HG03457 (cell line): ENCODE data around the gene DENND1A.
"Not testable (repeated sequence)": the region's sequence is repeated elsewhere in the genome, so short reads cannot be mapped to it uniquely, and the experiment has no call there.

Experiments used
- ATAC-seq: cut with Tn5 transposase; IDR thresholded peaks from one replicate; pipeline ENCODE4 v1.9.1; 2021; ENCODE audit warnings: moderate number of reproducible peaks; ENCODE audit not compliant: unreplicated experiment

Gene DENND1A

DNA sequence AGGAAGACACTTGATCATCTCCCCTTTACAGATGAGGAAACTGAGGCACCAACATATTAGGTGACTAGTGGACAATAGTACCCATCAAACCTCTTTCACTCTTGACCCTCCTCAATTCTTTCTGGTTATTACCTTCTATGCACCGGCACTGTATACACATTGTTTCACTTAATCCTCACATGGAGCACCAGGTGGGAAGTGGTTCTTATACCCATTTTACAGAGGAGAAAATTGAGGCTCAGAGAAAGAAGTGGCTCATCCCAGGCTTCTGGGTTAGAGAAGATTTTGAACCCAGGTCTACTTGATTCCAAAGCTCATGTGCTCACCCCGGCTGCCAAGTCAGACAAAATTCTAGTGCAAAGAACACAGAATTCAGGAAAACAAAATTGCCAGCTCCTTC lies 17.4 kb upstream of the DENND1A start:
- ATAC-seq: no peak

GRCh38 chr9:123946101-123946821 lies 16.3 kb upstream of the DENND1A start:
- ATAC-seq: no peak

DNA sequence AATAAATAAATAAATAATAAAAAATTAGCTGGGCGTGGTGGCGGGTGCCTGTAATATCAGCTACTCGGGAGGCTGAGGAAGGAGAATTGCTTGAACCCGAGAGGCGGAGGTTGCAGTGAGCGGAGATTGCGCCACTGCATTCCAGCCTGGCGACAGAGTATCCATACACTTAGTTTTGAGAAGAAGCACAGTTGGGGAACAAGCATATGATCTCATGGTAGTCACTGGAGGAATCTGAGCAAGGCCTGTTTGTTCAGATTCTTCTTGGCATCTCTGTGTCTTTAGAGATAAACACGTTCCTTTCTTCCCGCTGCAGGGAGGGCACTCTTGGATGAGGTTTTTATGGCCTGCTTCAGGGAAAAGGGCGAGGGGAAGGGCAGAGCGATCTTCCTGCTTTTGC lies 15.6 kb upstream of the DENND1A start:
- ATAC-seq: no peak

DNA sequence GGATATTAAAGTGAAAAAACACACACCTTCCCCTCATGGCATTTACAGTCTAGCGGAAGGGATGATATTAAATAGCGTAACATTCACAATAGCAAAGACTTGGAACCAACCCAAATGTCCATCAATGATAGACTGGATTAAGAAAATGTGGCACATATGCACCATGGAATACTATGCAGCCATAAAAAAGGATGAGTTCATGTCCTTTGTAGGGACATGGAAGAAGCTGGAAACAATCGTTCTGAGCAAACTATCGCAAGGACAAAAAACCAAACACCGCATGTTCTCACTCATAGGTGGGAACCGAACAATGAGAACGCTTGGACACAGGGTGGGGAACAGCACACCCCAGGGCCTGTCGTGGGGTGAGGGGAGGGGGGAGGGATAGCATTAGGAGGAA lies 14.5 kb upstream of the DENND1A start:
- ATAC-seq: not testable (repeated sequence)

GRCh38 chr9:123943671-123944070 lies 13.7 kb upstream of the DENND1A start:
- no peak for ATAC-seq

GRCh38 chr9:123942542-123942941 lies 12.6 kb upstream of the DENND1A start:
- no peak for ATAC-seq

- no peak for ATAC-seq
These were observed 11.7 kb upstream of the DENND1A start for GRCh38 chr9:123941524-123942070.

DNA sequence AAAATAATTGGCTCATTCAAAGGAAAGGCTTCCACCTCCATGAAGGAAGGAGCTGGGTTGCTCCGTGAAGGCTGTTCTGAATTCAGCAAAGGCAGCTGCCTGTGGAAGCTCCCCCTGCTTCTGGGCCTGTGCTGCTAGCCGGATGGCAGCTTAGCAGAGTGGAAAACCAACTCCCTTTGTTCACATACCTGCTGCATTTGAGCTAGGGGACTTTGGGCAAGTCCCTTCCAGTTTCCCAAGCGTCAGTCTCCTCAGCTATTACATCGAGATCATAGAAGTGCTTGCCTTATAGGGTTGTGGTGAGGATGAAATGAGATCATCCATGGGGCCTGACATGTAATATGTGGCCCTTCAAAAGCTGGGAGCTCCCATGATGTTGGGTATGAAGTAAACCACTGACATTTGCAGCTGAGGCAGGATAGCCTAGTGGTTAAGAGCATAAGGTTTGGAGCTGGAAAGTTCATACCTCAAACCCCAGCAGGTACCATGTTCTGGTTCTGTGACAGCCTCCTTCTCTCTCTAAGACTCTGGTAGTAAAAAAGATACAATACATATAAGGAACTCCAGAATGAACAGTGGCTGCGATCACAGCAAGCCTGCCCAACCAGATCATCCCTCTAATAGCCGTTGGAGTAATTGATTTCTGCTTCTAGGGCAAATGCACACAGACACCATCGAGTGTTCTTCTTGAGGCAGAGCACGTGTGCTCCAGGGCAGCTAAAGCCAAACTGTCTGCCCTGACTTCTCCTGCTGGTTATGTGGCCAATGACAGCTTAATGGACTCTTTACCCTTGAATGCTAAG lies 11.0 kb upstream of the DENND1A start:
- ATAC-seq: no peak

DNA sequence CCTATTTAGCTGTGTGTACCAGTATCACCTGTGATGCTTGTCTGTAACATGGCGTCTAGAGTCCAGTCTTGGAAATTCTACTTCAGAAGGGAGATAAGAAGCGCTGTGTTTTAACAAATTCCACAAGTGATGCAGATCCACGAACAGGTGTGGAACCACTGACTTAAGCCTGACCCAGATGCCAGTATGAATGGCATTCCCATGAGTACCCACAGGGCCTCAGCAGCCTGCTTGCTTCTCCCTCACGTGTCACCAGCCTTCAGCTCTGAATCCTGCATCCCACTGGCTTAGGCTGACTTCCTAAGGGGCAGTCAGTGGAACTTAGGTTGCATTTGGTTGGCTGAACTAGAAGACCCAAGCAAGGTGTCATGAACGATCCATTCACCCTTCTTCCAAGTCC lies 8.5 kb upstream of the DENND1A start:
- no peak for ATAC-seq

DNA sequence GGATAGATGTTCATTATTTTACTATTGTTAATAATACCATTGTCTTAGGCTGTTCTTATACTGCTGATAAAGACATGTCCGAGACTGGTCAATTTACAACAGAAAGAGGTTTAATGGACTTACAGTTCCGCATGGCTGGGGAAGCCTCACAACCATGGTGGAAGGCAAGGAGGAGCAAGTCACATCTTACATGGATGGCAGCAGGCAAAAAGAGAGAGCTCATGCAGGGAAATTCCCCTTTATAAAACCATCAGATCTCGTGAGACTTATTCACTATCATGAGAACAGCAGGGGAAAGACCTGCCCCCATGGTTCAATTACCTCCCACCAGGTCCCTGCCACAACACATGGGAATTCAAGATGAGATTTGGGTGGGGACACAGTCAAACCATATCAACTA lies 6.6 kb upstream of the DENND1A start:
- not testable (repeated sequence) for ATAC-seq

DNA sequence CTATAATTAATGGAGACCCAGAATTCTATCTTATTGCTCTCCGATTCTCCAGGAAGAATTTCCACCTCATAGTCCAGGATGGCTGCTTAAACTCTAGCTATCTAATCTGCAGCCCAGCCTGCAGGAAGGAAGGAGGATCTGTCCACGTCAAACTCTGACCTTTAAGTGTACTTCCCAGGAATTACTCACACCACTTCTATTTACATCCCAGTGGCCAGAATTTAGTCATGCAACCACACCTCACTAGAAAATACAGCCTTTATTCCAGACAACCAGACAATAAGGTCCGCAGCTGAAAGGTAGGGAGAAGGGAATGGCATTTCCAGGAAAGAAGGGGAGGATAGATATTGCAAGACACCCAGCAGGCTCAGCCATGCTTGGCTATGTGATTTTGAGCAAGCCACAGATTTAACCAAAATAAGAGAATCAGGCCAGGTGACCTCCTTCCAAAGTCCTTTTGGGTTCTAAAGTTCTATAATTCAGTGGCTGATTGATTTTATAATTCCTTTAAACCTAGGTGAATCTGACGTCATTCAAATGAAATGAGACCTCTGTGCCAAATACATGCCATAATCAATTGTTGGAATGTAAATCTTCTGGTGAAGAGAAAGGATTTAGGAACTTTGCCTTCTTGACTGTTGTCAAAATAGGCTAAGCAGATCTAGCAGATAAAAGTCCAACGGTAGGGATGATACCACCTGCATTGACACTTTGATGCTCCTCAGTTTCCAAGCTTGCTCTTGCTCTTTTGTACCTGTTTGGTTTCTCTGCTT lies 3.7 kb upstream of the DENND1A start:
- ATAC-seq: no peak

- ATAC-seq: no peak
These were observed 603 bp downstream of the DENND1A start for GRCh38 chr9:123929177-123929869.

- ATAC-seq: no peak
These were observed 1.3 kb downstream of the DENND1A start for GRCh38 chr9:123928533-123929176.

DNA sequence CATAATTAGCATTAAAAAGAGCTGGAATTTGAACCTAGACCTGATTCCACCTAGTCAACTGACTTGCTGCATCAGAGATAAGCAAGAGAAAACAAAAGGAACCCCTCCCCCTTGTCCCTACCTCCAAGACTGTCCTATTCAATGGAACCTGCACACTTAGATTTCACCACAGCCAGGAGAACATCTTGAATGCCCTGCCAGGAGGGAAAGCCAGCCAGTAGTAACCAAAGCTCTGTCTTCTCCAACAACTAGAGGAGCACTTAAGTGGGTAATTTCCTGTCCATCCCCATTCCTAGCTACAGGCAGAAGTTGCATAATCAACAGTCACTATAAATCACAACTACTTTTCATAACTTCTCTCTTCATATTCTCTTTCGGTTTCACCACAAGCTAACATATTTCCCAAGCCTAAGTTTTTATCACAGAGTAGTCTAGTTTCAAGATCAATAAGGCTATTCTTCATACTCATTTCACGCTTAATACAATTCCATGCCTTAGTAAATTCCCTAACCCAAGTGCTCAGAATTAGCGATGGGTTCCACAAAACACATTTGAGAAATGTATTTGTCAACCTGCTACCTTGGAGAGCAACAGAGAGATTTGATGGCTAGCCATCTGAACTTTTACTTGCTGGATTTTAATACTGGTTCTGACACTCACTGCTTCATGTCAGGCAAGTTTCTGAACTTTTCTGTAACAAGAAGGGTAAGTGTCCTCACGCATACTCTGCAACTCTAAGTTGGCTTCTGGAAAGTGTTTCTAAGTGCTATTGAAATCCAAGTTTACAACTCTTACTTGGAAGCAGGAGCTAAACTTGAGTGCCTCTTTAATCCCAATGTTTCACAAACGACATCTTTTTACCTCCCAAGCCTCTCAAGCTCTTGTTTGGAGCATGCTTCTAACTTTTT lies 2.0 kb downstream of the DENND1A start:
- ATAC-seq: no peak

- no peak for ATAC-seq
These were observed 3.0 kb downstream of the DENND1A start for GRCh38 chr9:123926941-123927340.

GRCh38 chr9:123925819-123926218 lies 4.1 kb downstream of the DENND1A start:
- ATAC-seq: no peak

GRCh38 chr9:123925161-123925560 lies 4.8 kb downstream of the DENND1A start:
- no peak for ATAC-seq

GRCh38 chr9:123924727-123925126 lies 5.2 kb downstream of the DENND1A start:
- ATAC-seq: no peak

- no peak for ATAC-seq
These were observed 6.0 kb downstream of the DENND1A start for GRCh38 chr9:123923884-123924283.
